ENCODE data around the gene BLOC1S1.

DNA sequence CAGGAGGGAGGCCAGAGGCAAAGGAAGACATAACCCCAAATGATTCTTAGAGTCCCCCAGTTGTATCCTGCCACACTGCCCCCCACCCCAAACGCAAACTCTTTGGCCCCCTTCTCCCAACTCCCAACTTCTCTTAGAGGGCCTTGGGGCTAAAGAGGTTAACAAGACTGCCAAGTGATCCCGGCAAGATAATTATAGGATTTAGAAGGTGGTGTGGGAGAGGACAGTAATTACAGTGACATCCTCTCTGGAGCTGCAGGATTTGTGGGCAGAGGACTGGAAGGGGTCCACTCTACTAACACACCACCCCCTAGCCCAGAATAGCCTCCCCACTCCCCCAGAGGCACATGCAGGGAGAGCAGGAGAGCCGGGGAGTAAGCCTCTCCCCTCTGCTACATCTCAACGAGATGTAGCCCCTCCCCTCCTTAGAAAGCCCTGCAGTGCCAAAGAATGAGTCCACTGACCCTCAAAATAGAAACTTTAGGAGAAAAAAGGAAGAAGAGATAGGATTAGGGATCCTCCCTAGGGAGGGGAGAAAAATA, 21.8 kb downstream of the BLOC1S1 start:
- TF ChIP-seq, protein P1, sequence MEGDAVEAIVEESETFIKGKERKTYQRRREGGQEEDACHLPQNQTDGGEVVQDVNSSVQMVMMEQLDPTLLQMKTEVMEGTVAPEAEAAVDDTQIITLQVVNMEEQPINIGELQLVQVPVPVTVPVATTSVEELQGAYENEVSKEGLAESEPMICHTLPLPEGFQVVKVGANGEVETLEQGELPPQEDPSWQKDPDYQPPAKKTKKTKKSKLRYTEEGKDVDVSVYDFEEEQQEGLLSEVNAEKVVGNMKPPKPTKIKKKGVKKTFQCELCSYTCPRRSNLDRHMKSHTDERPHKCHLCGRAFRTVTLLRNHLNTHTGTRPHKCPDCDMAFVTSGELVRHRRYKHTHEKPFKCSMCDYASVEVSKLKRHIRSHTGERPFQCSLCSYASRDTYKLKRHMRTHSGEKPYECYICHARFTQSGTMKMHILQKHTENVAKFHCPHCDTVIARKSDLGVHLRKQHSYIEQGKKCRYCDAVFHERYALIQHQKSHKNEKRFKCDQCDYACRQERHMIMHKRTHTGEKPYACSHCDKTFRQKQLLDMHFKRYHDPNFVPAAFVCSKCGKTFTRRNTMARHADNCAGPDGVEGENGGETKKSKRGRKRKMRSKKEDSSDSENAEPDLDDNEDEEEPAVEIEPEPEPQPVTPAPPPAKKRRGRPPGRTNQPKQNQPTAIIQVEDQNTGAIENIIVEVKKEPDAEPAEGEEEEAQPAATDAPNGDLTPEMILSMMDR (IDR thresholded peaks at IDR 0.05) = no peak
- TF ChIP-seq POLR2A (IDR thresholded peaks at IDR 0.05) (no peak), POLR2AphosphoS5 (IDR thresholded peaks at IDR 0.05) (no peak)

All from breast epithelium (tissue), 3 donors.